ENCODE data around the gene LDLRAD4.

- no peak for TF ChIP-seq CTCF (IDR thresholded peaks at IDR 0.05)
- TF ChIP-seq POLR2A (IDR thresholded peaks at IDR 0.05) = no peak
- TF ChIP-seq EP300 (IDR thresholded peaks at IDR 0.05) = no peak
Observed at GRCh38 chr18:13465124-13465446, 246.5 kb downstream of the LDLRAD4 start.

Measured in tibial nerve (tissue), 4 donors.